Activated naive CD4-positive, alpha-beta T cell treated with anti-CD3 and anti-CD28 coated beads for 36 hours (primary cell): ENCODE data around the gene AGPAT3. TPM values are rescaled to one million over a fixed set of nuclear protein-coding genes. Genes with fewer than 3 reads are reported as not detected.

Source experiments
- CTCF ChIA-PET: fragments of 350-600 bp; sonication (Branson Sonifier 250); formaldehyde crosslinking; loops from one replicate; lab custom pipeline; 2021; ENCODE audit warnings: antibody characterized with exemption; lab: Charles Lee
- DNase-seq: peaks from one replicate; pipeline ENCODE4 v3.0.0-alpha.2; 2020
- H3K27ac Mint-ChIP-seq: one replicate; pipeline ENCODE4 v1.8.0; 2021; ENCODE audit warnings: mild to moderate bottlenecking, mixed read lengths
- H3K27me3 Mint-ChIP-seq: one replicate; pipeline ENCODE4 v1.8.0; 2021; ENCODE audit warnings: low read depth, mixed read lengths
- H3K36me3 Mint-ChIP-seq: one replicate; pipeline ENCODE4 v1.8.0; 2021; ENCODE audit warnings: low read depth, mixed read lengths
- H3K4me1 Mint-ChIP-seq: one replicate; pipeline ENCODE4 v1.8.0; 2021; ENCODE audit warnings: low read depth, mixed read lengths
- H3K4me3 Mint-ChIP-seq: one replicate; pipeline ENCODE4 v1.8.0; 2021; ENCODE audit warnings: mild to moderate bottlenecking, moderate library complexity, mixed read lengths
- H3K9me3 Mint-ChIP-seq: one replicate; pipeline ENCODE4 v1.8.0; 2021; ENCODE audit warnings: mixed read lengths
- intact Hi-C: fragments of 100-400 bp; cut with micrococcal nuclease; formaldehyde crosslinking; loops from one replicate; pipeline ENCODE4 v1.15.1; 2023
- total RNA-seq, 2 experiments: library from RNA; stranded (reverse); gene quantifications; one replicate each; pipeline ENCODE4 v1.2.3, GENCODE V29; 2021

The AGPAT3 gene
- total RNA-seq, 2 experiments from 2014 or later, result 57.9 to 64.1 TPM

- intact Hi-C loops, result loop anchor here (5.0 kb wide), 1 partner anchor 144 kb away; the partner anchor contains the start of gene TRAPPC10
- Mint-ChIP-seq H3K4me1 (peaks cover 59% of the 10 kb centered on the region), H3K4me3 (no peak overlapping the region), H3K36me3 (peaks cover 27% of the 10 kb centered on the region), H3K27ac (no peak overlapping the region), H3K27me3 (no peaks in the 10 kb centered on the region), H3K9me3 (no peaks in the 10 kb centered on the region)
- CTCF ChIA-PET, result interaction anchor here (0.5 to 1.3 kb wide), 3 partner anchors 25 to 107 kb away, joined by 3 to 4 read pairs (median 4); no protein-coding TSS in a partner anchor
- DNase-seq, result no peak
Observed at GRCh38 chr21:43867948-43868347, 2.9 kb downstream of the AGPAT3 start.

DNA sequence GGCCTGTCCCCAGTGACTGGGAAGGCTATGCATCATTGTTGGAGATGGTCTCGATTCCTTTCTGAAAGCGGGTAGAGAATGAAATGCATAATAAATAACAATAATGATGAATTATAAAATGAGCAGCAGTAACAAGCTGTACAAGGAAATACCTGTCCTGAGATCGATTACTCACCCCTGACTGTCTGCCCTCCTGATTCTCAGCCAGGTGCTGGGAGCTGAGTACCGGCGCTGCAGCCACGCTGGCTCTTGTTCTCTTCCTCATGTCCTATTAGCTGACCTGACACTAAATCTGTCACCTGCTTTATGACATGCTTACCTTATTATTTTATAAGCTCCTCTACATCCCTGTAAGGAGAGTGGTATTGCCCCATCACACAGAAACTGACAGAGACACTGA lies 3.4 kb downstream of the AGPAT3 start:
- intact Hi-C loops, result loop anchor here (5.0 kb wide), 1 partner anchor 144 kb away; the partner anchor contains the start of gene TRAPPC10
- H3K27ac Mint-ChIP-seq, result no peak overlapping the region
- H3K36me3 Mint-ChIP-seq, result peaks cover 32% of the 10 kb centered on the region
- CTCF ChIA-PET, result interaction anchor here (1.0 to 1.5 kb wide), 4 partner anchors 25 to 107 kb away, joined by 3 to 6 read pairs (median 4); no protein-coding TSS in a partner anchor
- peaks cover 64% of the 10 kb centered on the region for H3K4me1 Mint-ChIP-seq
- DNase-seq, result no peak
- H3K9me3 Mint-ChIP-seq, result no peaks in the 10 kb centered on the region
- no peak overlapping the region for H3K4me3 Mint-ChIP-seq
- H3K27me3 Mint-ChIP-seq, result no peaks in the 10 kb centered on the region

GRCh38 chr21:43869486-43870325 lies 4.7 kb downstream of the AGPAT3 start:
- intact Hi-C loops, result loop anchor here (5.0 kb wide), 1 partner anchor 143 kb away; the partner anchor contains the start of gene TRAPPC10
- H3K4me1 Mint-ChIP-seq, result peaks cover 74% of the 10 kb centered on the region
- no peak overlapping the region for H3K4me3 Mint-ChIP-seq
- no peak overlapping the region for H3K27ac Mint-ChIP-seq
- H3K36me3 Mint-ChIP-seq, result peaks cover 35% of the 10 kb centered on the region
- no peak for DNase-seq
- CTCF ChIA-PET, result interaction anchor here (0.8 to 1.5 kb wide), 3 partner anchors 49 to 69 kb away, joined by 3 to 6 read pairs (median 3); no protein-coding TSS in a partner anchor
- H3K9me3 Mint-ChIP-seq, result no peaks in the 10 kb centered on the region
- no peaks in the 10 kb centered on the region for H3K27me3 Mint-ChIP-seq

GRCh38 chr21:43871487-43871886 lies 6.5 kb downstream of the AGPAT3 start:
- intact Hi-C loops, result no loop called here
- no peak overlapping the region for H3K27ac Mint-ChIP-seq
- H3K4me1 Mint-ChIP-seq, result peaks cover 78% of the 10 kb centered on the region
- H3K4me3 Mint-ChIP-seq, result no peak overlapping the region
- H3K9me3 Mint-ChIP-seq, result no peaks in the 10 kb centered on the region
- CTCF ChIA-PET, result interaction anchor here (1.6 kb wide), 1 partner anchor 68 kb away, joined by 4 read pairs; no protein-coding TSS in a partner anchor
- DNase-seq, result no peak
- no peaks in the 10 kb centered on the region for H3K27me3 Mint-ChIP-seq
- peaks cover 35% of the 10 kb centered on the region for H3K36me3 Mint-ChIP-seq

- Mint-ChIP-seq H3K9me3 (no peaks in the 10 kb centered on the region), H3K27me3 (no peaks in the 10 kb centered on the region), H3K27ac (peak overlapping the region; percentile 22), H3K36me3 (peaks cover 27% of the 10 kb centered on the region), H3K4me1 (peaks cover 68% of the 10 kb centered on the region), H3K4me3 (no peak overlapping the region)
- no peak for DNase-seq
- CTCF ChIA-PET, result interaction anchor here (0.7 to 1.6 kb wide), 3 partner anchors 64 to 82 kb away, joined by 3 to 6 read pairs (median 4); no protein-coding TSS in a partner anchor
- intact Hi-C loops, result loop anchor here (2.0 kb wide), 1 partner anchor 16 kb away; no protein-coding TSS in a partner anchor
Observed at GRCh38 chr21:43872531-43873197, 7.6 kb downstream of the AGPAT3 start.

GRCh38 chr21:43873673-43874072 lies 8.7 kb downstream of the AGPAT3 start:
- no peaks in the 10 kb centered on the region for H3K27me3 Mint-ChIP-seq
- peaks cover 34% of the 10 kb centered on the region for H3K36me3 Mint-ChIP-seq
- CTCF ChIA-PET, result interaction anchor here (0.8 to 1.6 kb wide), 3 partner anchors 48 to 84 kb away, joined by 4 to 5 read pairs (median 4); partner anchors contain the start of gene RRP1
- peak overlapping the region; percentile 68 for H3K27ac Mint-ChIP-seq
- no peak overlapping the region for H3K4me3 Mint-ChIP-seq
- H3K9me3 Mint-ChIP-seq, result no peaks in the 10 kb centered on the region
- no peak for DNase-seq
- intact Hi-C loops, result loop anchor here (2.0 kb wide), 1 partner anchor 15 kb away; no protein-coding TSS in a partner anchor
- H3K4me1 Mint-ChIP-seq, result peaks cover 67% of the 10 kb centered on the region

DNA sequence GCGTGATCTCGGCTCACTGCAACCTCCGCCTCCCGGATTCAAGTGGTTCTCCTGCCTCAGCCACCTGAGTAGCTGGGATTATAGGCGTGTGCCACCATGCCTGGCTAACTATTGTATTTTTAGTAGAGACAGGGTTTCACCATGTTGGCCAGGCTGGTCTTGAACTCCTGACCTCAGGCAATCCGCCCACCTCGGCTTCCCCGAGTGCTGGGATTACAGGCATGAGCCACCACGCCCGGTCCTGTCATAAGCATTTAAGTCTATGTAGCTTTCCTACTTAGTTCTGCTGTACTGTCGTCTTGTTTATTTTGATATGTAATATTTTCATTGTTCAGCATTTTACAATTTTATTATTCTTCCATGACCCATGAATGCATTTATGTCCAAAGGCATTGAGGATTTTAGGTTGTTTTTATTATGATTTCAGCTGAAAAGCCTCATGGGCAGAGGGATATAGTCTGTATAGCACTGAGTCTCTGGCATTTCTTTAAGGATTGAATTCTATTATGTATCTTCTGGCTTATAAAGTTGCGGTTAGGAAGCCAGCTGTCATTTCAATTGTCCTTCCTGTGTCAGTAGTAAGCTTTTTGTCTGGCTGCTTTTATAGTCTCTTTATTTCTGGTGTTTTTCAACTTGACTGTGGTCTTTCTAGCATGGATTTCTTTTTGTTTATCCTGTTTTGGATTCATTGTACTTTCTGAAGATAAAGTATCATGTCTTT lies 9.2 kb downstream of the AGPAT3 start:
- Mint-ChIP-seq H3K9me3 (no peaks in the 10 kb centered on the region), H3K4me1 (peaks cover 61% of the 10 kb centered on the region), H3K4me3 (no peak overlapping the region), H3K27ac (peak overlapping the region; percentile 63), H3K36me3 (peaks cover 30% of the 10 kb centered on the region), H3K27me3 (no peaks in the 10 kb centered on the region)
- CTCF ChIA-PET, result interaction anchor here (0.8 to 1.6 kb wide), 3 partner anchors 47 to 85 kb away, joined by 4 to 5 read pairs (median 4); partner anchors contain the start of gene RRP1
- no peak for DNase-seq
- intact Hi-C loops, result no loop called here

DNA sequence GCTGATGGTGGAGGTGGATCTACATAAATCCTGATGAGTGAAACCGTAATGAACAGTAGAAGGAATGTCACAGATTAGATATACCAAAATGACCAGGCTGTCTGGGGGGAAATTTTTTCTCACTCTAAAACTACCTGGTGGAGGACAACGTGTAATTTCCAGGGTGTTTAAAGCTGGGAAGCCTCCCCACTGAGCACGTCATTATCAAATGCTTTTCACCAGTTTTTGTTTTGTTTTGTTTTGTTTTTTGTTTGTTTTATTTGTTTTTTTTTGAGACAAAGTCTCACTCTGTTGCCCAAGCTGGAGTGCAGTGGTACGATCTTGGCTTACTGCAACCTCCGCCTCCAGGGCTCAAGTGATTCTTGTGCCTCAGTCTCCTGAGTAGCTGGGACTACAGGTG lies 11.6 kb downstream of the AGPAT3 start:
- peaks cover 22% of the 10 kb centered on the region for H3K36me3 Mint-ChIP-seq
- intact Hi-C loops, result no loop called here
- no peak overlapping the region for H3K4me3 Mint-ChIP-seq
- H3K4me1 Mint-ChIP-seq, result peaks cover 66% of the 10 kb centered on the region
- H3K27me3 Mint-ChIP-seq, result no peaks in the 10 kb centered on the region
- H3K9me3 Mint-ChIP-seq, result no peaks in the 10 kb centered on the region
- DNase-seq, result no peak
- CTCF ChIA-PET, result interaction anchor here (0.7 kb wide), 2 partner anchors 10 to 157 kb away, joined by 4 read pairs; no protein-coding TSS in a partner anchor
- H3K27ac Mint-ChIP-seq, result no peak overlapping the region

GRCh38 chr21:43877936-43878575 lies 13.0 kb downstream of the AGPAT3 start:
- DNase-seq, result no peak
- Mint-ChIP-seq H3K36me3 (peaks cover 15% of the 10 kb centered on the region), H3K4me1 (peaks cover 63% of the 10 kb centered on the region), H3K27me3 (no peaks in the 10 kb centered on the region), H3K9me3 (no peaks in the 10 kb centered on the region), H3K27ac (no peak overlapping the region), H3K4me3 (no peak overlapping the region)
- intact Hi-C loops, result no loop called here
- CTCF ChIA-PET, result no interaction called here

DNA sequence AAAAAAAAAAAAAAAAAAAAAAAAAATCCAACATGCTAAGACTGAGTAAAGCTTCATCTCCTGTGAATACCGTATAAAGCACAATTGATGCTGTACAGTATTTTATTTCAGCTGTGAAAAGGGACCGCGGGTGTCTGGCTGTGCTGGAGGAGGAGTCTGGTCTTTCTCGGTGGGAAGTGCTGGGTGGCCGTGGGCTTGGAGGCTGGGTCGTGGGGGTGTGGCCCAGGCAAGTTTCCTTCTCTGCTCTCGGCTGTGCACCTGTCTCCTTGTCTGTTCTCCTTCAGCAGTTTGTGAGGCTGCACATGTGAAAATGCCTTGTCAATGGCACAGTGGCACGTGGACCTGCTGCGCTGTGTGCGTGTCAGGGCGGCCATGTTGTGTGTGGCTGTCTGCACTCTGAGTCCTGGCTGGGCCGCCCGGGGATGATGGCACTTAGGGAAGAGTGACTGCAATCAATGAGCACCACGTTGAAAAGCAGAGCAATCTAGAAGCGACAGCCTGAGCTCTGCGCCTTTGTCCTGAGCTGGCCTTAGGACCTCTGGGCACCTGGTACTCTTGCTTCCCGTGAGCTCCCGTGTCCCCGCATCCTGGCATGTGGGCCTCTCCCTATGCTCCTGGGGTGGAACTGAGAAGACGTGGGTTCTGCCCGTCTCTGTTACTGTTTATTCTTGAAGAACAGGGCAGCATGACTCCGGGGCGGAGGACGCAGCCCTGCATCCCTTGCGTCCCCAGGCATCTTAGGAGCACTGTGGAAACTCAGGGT lies 14.5 kb downstream of the AGPAT3 start:
- Mint-ChIP-seq H3K4me3 (no peak overlapping the region), H3K27me3 (no peaks in the 10 kb centered on the region), H3K36me3 (peaks cover 7% of the 10 kb centered on the region), H3K9me3 (no peaks in the 10 kb centered on the region), H3K4me1 (peaks cover 63% of the 10 kb centered on the region), H3K27ac (no peak overlapping the region)
- intact Hi-C loops, result loop anchor here (5.0 kb wide), 1 partner anchor 38 kb away; no protein-coding TSS in a partner anchor
- no peak for DNase-seq
- CTCF ChIA-PET, result interaction anchor here (1.0 kb wide), 1 partner anchor 47 kb away, joined by 3 read pairs; no protein-coding TSS in a partner anchor
